Measurements from ENCODE around the gene GIMAP4.
"Not testable (repeated sequence)": the region's sequence is repeated elsewhere in the genome, so short reads cannot be mapped to it uniquely, and the experiment has no call there.

GIMAP4 gene

DNA sequence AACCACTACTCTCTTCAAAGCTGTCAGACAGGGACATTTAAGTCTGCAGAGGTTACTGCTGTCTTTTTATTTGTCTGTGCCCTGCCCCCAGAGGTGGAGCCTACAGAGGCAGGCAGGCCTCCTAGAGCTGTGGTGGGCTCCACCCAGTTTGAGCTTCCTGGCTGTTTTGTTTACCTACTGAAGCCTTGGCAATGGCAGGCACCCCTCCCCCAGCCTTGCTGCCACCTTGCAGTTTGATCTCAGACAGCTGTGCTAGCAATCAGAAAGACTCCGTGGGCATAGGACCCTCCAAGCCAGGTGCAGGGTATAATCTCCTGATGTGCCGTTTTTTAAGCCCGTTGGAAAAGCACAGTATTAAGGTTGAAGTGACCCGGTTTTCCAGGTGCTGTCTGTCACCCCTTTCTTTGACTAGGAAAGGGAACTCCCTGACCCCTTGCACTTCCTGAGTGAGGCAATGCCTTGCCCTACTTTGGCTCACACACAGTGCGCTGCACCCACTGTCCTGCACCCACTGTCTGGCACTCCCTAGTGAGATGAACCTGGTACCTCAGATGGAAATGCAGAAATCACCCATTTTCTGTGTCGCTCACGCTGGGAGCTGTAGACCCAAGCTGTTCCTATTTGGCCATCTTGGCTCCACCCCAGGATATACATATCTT lies 12.9 kb downstream of the GIMAP4 start:
- H3K4me3 ChIP-seq (ENCODE audit: low read depth, low read length): not testable (repeated sequence)

DNA sequence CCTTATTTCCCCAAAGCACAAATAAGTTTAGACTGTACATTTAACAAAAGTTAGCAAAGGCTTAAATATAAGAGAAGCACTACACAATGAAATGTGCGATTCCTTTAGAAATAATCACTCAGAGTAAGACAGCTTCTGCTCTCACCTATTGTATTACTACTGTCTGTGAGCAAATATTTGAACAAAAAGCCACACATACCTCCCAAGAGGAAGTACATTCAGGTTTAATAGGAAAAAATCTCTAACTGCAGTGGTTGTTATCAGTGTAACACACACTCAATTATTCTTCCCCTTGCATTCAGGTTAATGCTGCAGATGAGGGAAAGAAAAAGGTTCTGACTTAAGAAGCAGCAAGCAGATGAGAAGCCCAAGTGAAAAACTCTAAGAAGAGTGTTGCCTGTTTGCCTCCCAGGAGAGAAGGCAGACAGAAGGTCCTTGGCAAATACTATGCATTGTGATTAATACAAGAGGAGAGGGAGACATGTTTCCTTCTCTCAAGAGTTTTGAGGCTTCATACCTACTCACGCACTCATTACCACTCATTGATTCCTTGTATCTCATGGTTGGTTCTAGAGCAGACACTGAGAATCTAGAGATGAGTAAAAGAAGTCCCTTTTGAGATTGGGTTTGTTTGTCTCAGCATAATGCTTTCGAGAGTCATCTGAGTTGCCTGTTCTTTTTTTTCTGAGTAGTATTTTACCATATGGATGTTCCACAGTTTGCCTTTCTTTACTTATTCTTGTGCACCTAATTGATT lies 13.6 kb downstream of the GIMAP4 start:
- H3K4me3 ChIP-seq (ENCODE audit: low read depth, low read length): no peak overlapping the region

DNA sequence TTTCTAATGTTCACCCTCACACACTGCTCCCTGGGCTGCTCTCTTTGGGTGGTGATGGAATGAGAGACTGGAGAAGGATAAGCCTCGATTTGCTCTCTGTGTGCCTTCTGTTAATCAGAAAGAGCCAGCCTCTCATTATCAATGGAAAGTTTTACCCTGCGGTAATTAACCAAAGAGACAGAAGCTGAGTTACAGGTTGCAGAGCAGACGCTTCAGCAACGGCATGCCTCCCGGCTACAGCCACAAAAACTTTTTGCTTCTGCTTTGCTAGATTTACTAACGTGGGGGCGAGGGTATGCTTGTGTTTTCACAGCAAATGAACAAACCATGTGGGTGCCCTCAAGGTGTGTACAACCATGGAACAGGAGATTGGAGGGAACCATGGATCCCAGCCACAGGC lies 18.0 kb downstream of the GIMAP4 start:
- H3K4me3 ChIP-seq (ENCODE audit: low read depth, low read length): no peak overlapping the region

DNA sequence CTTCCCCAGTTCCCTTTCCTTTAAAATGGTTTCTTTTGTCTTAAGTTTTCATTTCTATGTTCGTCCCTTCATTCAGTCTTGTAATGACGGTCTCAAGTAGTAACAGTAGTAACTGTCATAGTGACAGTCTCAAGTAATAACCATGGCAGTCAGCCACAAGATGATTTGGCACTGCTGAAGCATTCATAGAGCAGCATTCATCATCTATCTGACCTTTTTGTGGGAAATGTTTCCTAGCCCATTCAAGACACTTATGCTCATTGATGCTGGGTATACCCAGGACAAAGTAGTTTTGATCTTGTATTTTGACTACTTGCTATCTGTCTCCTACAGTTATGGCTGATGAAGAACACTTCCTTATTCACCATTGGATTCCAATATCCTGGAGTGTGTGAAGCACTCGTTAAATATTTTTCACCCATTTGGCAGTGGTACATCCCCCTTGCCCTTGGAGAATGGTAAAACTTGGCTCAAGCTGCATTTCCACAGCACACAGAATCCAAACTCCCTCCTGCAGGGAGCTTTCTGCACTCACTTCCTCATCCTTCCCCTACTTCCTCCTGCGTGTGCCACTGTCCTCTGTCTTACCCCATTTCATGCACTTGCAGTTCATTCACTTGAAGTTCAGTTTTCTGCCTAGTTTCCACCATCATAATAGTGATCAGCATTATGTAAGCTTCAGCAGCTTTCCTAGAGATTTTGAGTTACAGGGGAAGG lies 19.0 kb downstream of the GIMAP4 start:
- no peak overlapping the region for H3K4me3 ChIP-seq (ENCODE audit: low read depth, low read length)

DNA sequence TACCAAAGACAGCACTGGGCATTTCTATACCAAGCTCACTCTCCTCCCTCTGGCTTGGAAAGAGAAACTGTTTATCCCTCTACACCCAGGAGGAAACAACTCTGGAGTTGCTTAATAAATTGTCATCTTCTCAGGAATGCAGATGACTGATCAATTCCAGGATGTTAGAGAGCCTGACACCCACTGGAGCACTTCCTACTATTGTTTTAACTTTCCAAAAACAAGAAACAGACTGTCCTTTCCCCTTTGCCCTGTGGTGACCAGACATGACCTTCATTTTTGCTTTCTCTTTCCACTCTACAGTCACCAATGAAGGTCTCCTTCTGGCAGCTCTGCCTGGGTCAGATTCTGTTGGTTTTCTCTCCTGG lies 19.6 kb downstream of the GIMAP4 start:
- no peak overlapping the region for H3K4me3 ChIP-seq (ENCODE audit: low read depth, low read length)

DNA sequence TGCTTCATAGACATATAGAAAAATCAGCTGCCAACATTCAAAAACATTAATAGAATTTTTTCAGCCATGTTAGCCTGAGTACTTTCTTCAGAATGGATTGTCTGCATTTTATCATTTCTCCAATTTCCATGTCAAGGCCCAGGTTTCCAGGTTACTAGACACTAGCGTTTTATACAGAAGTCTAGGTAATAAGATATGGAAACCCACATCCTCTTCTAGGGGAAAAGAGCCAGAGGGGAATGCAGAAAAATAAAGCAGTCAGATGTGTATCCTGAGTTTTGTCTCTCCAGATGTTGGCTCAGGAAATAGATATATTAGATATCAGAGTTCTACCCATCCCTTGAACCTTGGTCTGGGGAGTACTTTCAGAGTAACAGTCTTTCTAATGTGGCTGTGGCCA lies 20.4 kb downstream of the GIMAP4 start:
- no peak overlapping the region for H3K4me3 ChIP-seq (ENCODE audit: low read depth, low read length)

DNA sequence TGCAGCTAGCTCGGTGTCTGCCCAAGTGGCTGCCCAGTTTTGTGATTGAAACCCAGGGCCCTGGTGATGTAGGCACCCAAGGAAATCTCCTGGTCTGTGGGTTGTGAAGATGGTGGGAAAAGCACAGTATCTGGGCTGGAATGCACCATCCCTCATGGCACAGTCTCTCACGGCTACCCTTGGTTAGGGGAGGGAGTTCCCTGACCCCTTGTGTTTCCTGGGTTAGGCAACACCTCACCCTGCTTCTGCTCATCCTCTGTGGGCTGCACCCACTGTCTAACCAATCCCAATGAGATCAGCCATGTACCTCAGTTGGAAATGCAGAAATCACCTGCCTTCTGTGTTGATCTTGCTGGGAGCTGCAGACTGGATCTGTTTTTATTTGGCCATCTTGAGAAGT lies 27.6 kb downstream of the GIMAP4 start:
- no peak overlapping the region for H3K4me3 ChIP-seq (ENCODE audit: low read depth, low read length)

DNA sequence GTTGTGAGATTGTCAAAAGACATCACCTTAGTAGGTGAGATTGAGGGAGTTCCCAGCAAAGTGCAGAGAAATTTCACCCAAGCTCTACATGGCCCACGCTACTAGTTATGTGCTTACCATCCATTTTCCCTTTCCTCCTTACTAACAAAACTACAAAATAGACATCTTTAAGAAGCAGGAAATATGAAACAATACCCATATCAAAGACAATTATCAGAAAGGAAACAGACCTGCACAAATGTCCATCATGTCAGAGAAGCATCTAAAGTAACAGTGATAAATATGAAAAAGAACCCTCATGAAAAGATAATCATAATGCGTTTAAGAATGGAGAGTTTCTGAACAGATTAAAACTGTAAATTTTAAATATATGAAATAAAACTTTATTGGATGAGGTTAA lies 28.2 kb downstream of the GIMAP4 start:
- H3K4me3 ChIP-seq (ENCODE audit: low read depth, low read length): no peak overlapping the region

DNA sequence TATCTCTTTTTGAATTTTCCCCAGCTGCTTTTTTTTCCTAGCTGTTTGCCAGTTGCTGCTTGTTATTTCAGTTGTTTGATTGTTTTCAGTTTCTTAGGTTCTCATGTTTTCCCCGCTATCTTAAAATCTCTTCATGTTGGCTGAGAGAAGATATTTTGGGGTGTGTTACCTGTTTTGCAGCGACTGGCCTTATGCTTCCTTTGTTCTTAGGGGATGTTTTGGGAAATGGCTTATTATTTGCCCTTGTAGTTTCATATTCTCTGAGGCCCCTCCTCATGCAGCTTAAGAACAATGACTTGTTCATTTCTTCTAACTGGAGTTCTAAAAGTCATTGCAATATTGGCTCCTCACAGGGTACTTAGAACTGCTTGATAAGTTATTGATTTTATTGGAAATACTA lies 36.4 kb downstream of the GIMAP4 start:
- H3K4me3 ChIP-seq (ENCODE audit: low read depth, low read length): not testable (repeated sequence)

DNA sequence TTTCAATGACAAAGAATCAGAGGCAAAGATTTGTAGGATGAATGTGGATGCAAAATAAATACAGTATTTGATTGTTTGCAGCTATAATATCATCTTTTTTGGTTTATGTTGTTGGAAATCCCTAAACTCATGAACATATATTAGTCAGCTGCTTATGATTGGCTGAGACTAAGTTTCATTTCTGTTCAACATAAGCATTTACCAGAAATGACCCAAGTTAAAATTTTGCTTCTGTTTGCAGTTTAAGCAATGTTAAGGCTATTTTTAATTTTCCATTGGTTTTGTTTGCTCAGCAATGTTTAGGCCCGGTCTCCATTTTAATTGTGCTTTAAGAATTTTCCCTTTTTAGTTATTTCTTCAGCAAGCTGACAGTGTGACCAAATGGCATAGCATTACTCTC lies 43.0 kb downstream of the GIMAP4 start:
- H3K4me3 ChIP-seq (ENCODE audit: low read depth, low read length): no peak overlapping the region

DNA sequence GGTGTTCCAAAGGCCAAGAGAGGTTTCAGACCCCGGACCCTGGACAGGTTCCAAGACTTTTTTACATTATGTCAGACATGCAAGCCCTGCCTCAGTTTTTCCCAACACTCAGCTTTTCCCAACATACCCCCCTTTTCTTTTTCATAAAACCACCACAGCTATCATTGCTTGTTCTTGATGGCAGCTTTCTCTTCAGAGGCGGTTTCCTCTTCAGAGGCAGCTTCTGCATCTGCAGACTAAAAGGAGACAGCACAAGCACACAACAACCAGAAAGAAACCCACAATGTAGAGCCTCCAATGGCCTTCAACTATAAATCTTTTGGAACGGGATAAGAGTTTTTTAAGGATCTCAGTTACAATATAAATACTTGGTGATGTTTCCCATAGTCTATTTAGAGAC lies 45.7 kb downstream of the GIMAP4 start:
- H3K4me3 ChIP-seq (ENCODE audit: low read depth, low read length): no peak overlapping the region

DNA sequence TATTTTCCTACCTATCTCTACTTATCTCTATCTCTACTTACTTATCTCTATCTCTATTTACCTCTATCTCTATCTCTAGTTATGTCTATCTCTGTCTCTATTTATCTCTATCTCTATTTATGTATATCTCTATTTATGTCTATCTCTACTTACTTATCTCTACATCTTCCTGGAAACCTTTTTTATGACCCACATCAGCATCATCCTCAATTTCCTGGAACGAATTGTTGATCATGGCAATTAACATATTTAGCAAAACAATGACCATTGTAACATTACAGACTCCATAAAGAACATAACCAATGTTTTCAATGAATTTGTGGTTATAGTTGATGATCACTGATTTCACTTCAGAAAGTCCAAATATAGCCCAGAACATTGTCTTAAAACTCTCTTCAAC lies 46.7 kb downstream of the GIMAP4 start:
- H3K4me3 ChIP-seq (ENCODE audit: low read depth, low read length): no peak overlapping the region

DNA sequence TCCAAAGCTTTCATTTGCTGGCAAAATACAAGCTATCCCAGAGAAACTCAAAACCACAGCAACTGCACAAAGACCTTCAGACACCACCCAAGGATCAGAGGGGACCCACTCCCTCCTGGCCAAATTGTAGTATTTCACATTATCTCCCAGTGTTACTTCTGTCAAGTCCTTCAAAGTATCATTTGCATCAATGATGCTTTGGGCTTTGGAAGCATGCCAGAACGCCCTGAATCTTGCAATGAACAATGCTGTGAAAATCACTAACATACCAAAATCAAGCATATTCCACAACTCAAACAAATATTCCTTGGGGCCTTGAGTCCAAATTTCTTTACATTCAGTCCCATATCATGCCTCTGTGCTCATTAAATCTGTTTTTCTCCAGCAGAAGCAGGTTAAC lies 47.2 kb downstream of the GIMAP4 start:
- H3K4me3 ChIP-seq (ENCODE audit: low read depth, low read length): not testable (repeated sequence)

DNA sequence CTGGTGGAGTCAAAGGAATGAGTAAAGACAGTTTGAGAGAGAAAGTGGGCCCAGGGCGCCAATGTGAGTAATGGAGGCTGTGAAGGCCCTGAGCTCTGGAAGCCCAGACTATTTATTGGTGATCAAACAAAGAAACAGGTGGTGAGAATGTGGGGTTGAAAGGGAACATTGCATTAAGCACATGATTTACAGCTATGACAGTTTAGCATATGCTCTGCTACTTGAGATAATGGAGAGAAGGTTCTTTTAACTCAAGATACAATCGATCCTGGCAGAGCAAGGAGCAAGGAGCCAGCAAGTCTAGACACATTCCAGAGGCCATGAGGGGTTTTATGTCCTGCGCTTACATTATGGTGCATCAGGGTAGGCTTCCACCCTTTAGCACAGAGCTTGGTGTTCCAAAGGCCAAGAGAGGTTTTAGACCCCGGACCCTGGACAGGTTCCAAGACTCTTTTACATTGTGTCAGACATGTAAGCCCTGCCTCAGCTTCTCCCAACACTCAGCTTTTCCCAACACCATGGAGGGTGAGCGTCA lies 48.1 kb downstream of the GIMAP4 start:
- not testable (repeated sequence) for H3K4me3 ChIP-seq (ENCODE audit: low read depth, low read length)

DNA sequence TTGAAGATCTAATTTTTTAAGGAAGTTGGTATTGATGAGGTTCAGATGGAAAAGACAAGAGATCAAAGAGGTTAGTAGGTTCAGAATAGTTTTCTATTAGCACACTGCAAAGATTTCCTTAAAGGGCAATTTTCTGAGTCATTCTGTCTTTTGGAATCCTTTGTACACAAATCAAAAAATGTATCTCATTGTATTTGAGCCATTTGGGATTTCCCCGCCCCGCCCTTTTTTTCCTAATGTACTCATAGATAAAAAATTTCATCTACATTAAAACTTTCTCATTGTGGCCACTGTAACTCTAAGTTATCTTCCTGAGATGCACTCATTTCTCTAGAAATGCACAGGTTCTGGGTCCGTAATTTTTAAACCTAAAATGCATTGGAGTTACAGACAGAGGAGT lies 52.9 kb downstream of the GIMAP4 start:
- no peak overlapping the region for H3K4me3 ChIP-seq (ENCODE audit: low read depth, low read length)

DNA sequence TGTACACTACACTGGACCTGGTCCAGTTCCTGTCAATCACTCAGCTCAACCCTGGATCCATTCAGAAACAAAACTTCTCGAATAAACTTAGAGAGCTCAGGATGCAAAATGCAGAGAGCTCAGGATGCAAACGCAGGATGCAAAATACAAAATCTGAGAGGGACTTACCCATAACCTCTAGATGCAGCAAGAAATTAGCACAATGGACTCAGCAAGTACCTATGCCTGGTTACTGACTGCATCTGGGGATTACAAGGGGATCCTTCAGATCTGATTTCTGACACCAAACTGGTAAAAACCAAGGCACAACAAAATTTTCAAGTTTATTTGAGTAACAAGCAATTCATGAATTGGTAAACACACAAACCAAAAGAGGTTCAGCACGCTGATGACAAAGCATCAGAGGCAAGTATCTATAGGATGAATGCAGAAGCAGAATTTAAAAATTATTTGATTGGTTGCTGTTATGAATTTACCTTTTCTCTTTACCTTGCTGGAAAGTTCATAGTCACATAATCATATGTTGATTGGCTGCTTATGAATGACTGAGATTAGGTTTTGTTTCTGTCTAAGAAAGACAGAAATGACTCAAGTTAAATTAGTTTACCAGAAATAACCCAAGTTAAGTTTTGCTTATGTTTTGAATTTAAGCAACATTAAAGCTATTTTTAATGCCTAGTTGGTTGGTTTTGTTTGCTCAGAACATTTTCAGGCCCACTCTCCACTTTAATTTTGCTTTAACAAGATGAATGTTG lies 53.6 kb downstream of the GIMAP4 start:
- no peak overlapping the region for H3K4me3 ChIP-seq (ENCODE audit: low read depth, low read length)

DNA sequence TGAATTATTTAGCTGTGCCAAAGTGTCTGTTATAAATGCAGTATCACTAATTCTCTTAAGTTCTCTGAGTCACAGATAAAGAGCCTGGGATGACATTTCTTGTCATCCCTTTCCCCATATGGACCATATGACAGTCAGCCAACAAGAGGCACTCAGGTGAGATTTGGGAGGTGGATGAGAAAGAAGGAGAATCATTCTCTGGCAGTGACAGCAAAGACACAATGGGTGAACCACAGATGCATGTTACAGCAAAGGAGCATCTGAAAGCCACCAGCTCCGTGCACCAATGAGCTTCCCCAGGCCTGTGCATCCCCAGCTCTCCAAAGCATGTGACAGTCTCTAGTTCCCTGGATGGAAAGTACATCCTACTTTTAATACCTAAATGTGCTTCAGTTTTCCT lies 54.2 kb downstream of the GIMAP4 start:
- no peak overlapping the region for H3K4me3 ChIP-seq (ENCODE audit: low read depth, low read length)
